ENCODE results near the gene PEMT.

Gene PEMT

DNA sequence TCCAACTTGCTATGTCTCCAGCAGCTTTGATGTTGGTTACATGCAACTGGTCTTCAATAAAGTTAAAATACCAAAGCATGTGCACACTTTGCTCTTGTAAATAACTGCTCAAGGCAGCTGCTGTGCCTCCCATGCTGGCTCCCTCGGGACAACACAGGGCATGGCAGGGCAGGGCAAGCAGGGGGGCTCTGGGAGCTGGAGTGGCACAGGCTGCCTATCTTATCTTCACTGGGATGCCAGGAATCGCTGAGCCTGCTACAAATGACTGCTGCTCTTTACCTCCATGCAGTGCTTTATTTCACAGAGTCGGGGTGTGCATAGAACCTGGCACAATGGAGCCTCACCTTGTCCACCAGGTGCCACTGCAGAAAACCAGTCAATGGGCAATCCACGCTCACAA is 21.8 kb downstream of the PEMT start:
- DNase-seq: no peak

DNA sequence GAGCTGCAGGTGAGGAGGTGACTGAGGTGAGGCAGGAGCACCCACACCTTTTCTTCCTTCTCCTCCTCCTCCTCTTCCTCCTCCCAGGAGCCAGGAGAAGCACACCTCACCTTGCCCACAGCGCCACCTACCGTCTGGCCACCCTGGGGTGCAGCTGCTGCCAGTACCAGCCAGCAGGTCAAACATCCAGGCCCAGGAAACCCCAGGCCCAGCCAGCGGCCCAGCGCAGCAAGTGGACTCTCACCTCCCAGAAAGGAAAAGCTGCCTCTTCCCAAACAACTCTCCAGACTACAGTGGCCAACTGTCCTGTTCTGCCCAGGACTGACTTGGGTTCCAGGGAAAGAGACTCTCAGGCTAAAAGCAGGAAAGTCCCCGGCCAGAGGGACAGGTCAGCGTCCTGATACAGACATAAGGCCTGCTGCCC is 22.7 kb downstream of the PEMT start:
- peak; percentile 58 for DNase-seq

- no peak for DNase-seq
These were observed 23.9 kb downstream of the PEMT start for GRCh38 chr17:17567631-17568030.

DNA sequence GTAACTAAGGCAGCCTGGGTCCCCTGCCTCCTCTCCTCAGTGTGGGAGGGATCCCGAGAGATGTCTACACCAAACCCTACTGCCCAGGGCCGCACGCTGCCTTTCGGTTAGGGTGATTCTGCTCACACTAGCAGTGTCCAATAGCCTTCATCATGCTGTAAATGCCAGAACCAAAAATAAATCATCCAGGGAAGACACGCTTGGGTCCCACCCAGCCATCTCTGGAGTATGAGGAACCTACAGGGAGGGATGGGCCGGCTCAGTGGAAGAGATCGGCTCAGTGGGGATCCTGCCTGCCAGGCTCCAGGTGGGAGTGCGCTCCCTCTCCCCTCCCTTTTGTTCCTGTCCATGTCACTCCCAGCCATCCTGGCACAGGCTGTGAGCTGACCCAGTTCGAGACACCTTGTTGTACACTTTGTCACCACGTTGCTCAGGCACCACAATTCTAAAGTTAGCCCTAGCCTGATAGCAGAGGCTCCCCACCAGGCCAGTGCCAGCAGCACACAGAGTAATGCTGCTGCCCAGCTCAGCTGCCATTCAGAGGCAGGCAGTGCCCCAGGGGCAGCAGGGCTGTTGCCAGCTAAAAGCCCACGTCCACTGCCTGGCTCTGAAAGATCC is 24.5 kb downstream of the PEMT start:
- DNase-seq: no peak

GRCh38 chr17:17565471-17566339 is 25.8 kb downstream of the PEMT start:
- DNase-seq: no peak

DNA sequence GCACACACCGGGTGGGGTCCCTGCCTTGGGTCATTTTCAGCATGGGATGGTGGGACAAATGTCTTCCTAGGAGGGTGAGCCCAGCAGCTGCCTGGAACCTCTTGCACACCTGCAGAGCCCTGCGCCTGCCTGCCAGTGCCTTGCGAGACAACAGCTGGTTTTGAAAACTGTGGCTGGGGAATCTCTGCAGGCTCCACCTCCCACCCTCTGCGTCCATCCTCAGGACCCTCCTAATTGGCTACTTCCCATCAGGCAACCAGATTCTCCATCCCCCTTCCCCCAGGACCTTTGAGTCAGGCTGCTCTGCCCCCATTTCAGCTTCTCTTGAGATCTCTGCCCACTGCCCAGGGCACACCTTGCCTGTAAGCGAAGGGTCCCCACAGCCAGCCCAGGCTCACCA is 26.6 kb downstream of the PEMT start:
- no peak for DNase-seq

GRCh38 chr17:17564323-17564722 is 27.2 kb downstream of the PEMT start:
- DNase-seq: no peak

GRCh38 chr17:17563530-17563929 is 28.0 kb downstream of the PEMT start:
- DNase-seq: no peak

- DNase-seq: no peak
These were observed 29.4 kb downstream of the PEMT start for GRCh38 chr17:17562146-17562511.

GRCh38 chr17:17561408-17562145 is 29.9 kb downstream of the PEMT start:
- DNase-seq: no peak

DNA sequence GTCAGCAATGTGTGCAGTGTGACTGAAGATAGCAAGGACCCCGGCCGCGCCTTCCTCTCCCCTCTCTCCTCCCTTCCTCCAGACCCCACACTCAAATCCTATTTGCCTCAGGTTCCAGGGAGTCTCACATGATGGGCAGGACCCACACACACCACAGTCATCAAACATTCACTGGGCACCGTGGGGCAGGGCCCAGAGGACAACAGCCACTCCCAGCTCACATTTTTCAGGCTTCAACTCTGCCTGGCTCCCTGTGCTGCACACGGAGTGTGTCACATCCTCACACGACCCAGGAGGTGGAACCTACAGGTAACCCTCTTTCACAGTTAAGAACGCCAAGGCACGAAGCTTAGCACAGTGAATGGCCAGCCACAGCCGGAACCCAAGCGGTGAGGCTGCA is 30.5 kb downstream of the PEMT start:
- no peak for DNase-seq

DNA sequence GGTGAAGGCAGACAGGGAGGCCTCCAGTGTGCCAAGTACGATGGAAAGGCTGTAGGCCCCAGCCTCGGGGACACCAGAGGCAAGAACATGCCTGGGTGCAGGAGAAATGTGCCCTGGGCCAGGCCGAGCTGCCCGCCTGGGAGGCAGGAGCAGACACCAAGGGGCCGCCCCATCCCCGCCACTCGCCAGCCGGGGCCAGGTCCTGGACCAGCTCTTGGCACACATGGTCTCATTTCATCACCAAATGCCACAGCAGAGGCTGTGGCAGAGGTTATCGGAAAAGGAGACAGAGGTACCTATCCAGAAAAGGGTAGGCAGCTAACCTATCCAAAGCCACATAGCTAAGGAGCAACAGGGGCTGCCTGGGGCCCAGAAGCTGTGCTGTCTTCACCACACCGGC is 31.3 kb downstream of the PEMT start:
- DNase-seq: no peak

DNA sequence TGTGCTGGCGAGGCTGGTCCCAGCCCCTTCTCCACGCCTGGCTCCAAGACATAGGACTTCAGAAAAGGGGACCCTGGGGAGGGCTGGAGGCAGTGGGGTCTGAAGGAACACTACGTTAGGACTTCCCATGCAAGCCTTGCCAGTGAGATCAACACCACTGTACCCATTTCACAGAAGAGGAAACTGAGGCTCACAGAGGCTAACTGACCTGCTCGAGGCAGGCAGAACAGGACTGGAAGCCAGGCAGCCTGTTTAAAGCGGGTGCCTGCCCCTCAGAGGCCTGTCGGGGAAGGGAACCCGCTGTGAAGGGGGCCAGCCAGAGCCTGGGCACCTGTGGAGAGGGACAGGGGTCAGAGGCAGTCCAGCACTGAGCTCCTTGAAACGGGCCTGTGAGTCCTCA is 32.3 kb downstream of the PEMT start:
- no peak for DNase-seq

DNA sequence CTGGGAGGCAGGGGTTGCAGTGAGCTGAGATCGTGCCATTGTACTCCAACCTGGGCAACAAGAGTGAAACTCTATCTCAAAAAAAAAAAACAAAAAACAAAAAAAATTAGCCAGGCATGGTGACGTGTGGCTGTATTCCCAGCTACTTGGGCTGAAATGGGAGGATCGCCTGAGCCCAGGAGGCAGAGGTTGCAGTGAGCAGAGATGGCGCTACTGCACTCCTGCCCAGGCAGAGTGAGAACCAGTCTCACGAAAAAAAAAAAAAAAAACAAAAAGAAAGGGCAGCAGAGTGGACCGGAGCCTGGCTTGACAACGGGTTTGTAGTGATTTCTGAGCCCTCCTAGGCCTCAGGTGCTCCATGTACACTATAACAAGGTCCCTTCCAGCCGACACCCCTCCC is 33.1 kb downstream of the PEMT start:
- DNase-seq: no peak

DNA sequence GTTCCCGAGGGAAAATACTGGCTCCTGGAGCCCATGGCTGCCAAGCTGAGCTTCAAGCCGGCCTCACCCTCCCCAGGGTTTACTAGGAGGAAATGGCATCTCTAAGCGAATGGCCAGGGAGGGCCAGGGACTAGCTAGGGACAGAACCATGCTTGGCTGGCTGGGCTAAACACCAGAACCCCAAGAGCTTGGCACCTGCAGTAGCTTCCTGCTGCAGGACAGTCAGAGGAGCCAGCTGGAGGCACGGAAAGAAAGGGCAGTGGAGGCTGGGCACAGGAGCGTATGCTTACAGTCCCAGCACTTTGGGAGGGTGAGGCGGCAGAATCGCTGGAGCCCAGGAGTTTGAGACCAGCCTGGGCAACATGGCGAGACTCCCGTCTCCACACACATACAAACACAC is 33.7 kb downstream of the PEMT start:
- no peak for DNase-seq

DNA sequence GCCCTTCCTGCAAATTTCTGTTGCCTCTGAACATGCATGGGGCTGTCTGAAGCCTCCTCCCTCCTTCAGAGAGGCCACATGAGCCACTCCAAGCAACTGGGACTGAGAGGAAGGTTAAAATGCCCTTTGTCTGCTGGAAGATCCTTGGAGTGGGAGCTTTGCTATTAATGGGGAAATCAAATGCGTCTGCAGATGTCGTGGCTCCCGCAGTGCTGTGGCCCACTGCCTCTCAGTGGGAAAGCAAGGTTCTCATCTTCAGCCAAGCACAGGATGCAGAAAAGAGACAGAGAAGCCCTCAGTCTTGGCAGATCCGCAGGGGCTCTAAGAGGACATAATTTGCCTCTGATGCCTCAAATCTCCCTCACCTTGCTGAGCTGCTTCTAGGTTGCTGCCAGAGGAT is 34.8 kb downstream of the PEMT start:
- no peak for DNase-seq

DNA sequence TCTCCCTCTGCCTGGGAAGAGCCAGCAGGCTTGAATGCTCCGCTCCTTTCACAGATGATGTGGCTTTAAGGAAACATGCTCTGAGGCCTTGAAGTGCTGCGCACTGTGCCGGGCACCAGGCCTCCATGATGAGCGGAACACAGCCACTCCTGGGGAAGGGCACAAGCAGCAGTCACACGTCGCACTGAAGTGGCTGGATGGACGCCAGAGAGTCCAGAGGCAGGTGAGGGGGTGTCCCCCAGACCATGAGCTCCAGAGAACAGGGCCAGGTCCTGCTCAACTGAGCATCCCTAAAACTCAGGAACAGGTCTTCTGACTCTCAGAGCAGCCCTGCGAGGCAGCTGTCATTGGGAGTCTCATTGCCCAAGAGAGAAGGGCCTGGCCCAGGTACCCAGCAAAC is 35.6 kb downstream of the PEMT start:
- no peak for DNase-seq

DNA sequence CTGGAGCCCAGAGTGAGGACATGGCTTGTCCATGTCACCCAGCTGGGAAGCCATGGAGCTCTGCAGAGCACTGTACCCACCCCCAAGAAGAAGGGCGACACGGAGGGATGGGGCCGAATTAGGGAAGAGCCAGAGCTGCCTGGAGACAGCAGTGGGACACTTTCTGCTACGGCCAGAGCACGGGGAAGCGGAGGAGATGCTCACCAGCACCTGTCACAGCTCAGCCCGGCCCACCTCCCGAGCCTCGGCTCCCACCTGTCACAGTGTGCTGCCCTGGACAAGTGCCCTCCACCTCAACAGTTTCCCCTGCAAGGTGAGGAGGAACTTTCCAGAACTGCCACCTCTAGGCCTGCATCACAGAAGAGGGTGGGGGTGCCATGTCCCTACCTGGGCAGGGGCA is 36.4 kb downstream of the PEMT start:
- no peak for DNase-seq

GRCh38 chr17:17554266-17554665 is 37.2 kb downstream of the PEMT start:
- no peak for DNase-seq

- no peak for DNase-seq
These were observed 38.0 kb downstream of the PEMT start for GRCh38 chr17:17553217-17554195.

DNA sequence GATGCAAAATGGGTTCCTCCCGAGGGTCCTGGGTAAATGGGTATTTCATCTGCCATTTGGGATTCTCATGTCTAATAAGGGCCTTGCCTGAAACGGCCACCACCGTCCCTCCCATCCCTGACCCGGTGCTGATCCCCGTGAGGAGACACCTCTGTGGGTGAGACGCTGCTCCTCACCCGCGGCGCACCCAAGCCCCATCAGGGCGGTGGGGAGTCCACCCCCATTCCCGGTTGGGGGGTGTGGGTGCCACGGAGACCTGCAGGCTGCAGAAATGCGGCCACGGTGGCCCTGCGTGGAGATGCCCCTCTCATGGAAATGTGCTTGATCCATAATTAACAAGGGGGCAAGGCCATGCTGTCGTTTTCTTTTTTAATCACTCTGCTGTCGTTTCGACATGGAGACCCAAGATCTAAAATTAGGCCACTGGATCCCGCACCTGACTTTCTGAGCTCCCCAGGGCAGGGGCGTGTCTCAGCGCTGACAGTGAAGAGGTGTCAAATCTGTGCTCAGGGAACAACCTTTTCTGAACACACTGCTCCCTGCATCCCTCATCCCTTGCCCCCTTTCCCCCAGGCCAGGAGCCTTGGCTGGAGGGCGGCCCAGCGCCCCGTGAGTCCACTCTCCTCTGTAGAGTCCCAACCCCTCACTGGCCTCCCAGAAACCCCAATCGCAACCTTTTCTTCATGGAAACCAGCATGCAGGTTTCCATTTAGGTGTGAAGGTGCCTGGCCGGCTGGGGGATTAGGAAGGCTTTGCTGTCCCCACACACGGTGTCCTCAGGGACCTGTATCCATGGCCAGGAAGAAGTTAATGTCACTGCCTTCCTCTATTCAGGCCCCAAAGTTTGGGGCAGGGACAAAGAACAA is 38.9 kb downstream of the PEMT start:
- no peak for DNase-seq

DNA sequence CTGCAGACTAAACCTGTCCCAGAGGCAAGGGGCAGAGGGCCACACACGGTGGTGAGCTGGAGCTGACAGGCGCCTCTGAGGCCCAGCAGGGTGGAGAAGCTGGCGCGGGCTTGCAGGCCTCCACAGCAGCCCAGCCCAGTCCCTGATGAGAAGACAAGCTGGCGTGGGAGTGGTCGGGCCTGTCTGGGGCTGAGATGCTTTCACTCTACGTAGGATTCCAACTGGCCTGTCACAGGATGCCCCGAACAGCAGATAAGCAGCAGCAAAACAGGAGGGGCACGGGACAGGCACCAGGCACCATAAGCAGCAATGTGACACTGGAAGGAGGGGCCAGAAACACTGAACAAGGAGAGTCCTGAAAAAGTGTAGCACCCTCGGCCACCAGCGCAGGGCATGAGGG is 40.1 kb downstream of the PEMT start:
- DNase-seq: no peak
